M059J (cell line): Measurements from ENCODE around the gene CCDC187. TPM values are rescaled to one million over a fixed set of nuclear protein-coding genes. Genes with fewer than 3 reads are reported as not detected.
A peak's percentile ranks its signal among the peaks of the same experiment; 100 is the strongest.

ENCODE experiments used
- DNase-seq: peaks from one replicate; pipeline ENCODE4 v3.0.0-alpha.2; 2012; ENCODE audit warnings: low read depth
- total RNA-seq: library from RNA; depleted of rRNA; stranded (reverse); fragments of >200 nt; shearing (Covaris generic); gene quantifications from 2 replicates; pipeline ENCODE4 v1.2.3, GENCODE V29; 2014

Gene CCDC187
- total RNA-seq, 1 experiment from 2014 or later, result not detected

DNA sequence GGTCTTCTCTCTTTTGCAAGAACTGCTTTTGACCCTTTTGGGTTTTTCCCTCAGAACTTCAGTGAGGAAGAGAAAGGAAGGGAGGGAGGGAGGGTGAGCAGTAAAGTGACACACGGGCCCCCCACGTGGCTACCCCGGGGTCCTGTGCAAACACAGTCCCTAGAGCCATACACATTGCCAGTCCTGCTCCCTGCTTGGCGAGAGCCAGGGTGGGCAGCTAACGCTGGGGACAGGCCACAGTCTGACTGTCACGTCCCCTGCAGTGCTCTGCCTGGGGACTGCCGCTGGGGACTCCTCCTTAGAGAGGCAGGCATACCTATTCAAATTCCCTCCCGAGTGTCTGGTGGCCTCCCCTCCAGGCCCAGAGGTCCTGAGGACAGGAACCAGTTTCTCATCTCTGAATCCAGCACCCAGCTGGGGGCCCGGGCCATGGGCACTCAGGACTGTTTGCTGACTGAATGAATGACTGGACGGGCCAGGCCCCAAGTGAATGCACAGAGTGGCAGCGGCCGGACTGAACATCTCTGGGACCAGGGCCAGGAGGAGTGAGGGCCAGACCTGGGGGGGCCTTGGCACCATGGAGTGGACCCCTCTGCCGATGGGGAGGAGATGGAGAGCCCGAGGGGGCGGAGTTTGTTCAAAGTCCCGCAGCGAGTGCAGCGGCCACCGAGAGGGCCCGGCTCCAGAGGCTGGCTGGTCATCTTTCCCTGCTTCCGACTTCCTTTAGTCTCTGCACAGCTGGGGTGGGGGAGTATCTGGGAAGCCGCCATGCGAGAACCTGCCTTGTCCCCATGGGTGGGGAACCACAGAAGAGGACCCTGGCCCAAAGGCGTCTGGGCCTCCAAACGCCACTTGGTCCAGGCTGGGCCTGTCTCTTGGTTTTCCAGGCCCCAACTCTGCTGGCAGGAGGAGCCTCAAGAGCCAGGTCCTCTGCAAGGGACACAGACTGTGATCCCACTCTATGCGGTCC is 5.8 kb downstream of the CCDC187 start:
- no peak for DNase-seq

GRCh38 chr9:136297016-136297691 is 6.7 kb downstream of the CCDC187 start:
- peak; percentile 22 for DNase-seq

DNA sequence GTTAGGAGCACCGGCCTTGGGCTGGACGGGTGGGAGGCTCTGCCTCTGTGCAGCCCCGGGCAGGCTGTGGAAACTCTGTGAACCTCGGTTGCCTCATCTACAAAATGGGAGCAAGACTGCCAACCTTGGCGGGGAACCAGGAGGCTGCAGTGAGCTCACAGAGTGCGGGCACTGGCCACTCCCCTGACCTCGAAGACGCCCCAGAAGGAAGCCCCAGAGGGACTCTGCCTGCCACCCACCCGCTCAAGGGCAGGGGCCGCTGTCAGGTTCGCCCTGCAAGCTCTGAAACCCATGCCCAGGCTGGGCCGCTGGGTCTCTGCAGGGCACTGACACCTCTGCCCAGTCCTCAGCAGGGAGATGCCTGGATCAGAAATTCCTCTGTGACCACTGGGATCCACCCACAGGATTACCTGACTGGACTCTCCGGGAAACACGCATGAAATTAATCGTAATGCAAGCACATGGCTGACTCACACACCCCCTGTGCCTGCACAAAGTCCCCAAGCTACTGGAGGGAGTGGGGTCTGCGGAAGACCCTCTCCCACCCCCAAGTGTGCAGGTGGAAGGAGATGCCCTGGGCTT is 7.4 kb downstream of the CCDC187 start:
- DNase-seq, result no peak

- no peak for DNase-seq
These were observed 8.1 kb downstream of the CCDC187 start for GRCh38 chr9:136295542-136296433.

- DNase-seq, result no peak
These were observed 8.8 kb downstream of the CCDC187 start for GRCh38 chr9:136295055-136295454.

DNA sequence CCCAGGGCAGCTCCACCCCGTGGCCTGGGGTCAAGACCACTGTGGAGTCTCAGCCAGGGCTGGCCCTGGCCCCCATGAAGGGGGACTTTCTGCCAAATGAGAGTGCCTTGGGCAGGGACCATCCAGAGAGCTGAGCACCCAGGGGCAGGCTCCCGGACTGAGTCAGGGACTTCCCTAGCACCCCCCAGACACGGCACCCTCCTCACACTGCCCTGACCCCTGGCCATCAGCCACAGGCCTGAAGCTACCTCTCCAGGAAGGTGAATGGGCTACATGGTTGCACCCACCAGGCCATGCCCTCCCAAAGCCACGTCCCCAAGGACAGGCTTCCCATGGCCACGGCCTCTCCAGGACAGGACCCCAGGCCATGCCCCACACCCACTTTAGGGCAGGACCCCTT is 9.5 kb downstream of the CCDC187 start:
- no peak for DNase-seq

- no peak for DNase-seq
These were observed 10.3 kb downstream of the CCDC187 start for GRCh38 chr9:136293476-136294077.

- DNase-seq, result no peak
These were observed 11.1 kb downstream of the CCDC187 start for GRCh38 chr9:136292591-136293448.

DNA sequence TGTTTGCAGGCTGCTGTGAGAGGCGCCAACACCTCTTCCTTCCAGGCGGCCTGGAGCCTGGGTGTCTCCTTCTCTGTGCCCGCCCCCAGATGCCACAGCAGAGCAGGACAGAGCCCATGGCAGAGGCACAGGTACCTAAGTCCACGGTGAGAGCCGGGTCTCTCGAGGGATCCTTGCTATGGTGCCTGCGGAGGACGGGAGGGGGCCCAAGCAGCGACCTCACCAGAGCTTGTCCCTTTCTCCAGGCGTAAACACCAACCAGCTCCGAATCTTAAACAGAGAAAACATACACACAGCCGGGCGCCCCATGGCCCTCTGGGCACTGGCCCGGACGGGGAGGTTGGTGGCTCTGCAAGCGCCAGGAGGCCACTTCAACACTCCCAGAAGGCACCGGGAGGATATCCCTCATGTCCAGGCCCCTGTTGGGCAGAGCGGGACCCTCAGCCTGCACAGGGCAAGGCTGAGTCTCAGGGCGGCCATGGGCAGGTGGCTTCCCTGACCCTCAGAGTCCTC is 11.8 kb downstream of the CCDC187 start:
- DNase-seq, result no peak

- no peak for DNase-seq
These were observed 12.4 kb downstream of the CCDC187 start for GRCh38 chr9:136291306-136292025.

- no peak for DNase-seq
These were observed 13.3 kb downstream of the CCDC187 start for GRCh38 chr9:136290508-136291000.

DNA sequence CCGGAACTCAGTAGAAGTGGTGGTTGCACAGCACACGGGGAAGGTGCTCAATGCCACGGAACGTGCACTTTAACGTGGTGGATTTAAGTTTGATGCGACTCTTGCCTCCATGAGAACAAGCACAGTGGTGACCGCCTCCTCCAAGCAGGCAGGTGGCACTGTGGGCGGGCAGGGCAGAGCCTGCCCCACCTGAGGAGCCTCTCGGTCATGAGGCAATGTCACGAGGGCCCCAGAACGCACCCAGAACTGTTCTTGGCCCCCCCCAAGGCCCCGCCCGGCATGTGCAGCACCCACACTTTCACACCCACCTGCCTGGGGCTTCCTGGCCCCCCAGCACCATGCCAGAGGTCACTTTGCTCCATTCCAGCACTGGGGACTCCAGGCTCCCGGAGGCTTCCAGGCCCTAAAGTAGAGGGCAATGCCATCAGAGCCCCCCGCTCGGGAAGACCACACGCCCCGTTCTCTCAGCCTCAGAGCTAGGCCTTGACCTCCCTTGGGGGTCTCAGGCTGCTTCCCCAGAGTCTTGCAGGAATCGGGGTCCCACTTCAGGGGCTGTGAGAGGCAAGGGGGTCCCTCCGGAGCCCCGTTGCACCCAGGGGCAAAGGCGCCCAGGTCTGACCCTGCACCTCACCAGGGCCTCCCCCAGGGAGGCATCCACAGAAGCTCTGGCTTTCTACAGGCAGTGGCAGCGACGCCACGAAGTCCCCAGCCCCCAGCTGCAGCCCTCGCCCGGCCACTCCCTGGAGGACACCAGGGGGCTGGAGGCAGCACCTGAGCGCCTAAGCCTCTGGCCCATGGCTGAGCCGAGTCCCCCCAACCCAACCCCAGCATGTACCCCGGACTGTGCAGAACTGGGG is 14.0 kb downstream of the CCDC187 start:
- DNase-seq, result no peak

DNA sequence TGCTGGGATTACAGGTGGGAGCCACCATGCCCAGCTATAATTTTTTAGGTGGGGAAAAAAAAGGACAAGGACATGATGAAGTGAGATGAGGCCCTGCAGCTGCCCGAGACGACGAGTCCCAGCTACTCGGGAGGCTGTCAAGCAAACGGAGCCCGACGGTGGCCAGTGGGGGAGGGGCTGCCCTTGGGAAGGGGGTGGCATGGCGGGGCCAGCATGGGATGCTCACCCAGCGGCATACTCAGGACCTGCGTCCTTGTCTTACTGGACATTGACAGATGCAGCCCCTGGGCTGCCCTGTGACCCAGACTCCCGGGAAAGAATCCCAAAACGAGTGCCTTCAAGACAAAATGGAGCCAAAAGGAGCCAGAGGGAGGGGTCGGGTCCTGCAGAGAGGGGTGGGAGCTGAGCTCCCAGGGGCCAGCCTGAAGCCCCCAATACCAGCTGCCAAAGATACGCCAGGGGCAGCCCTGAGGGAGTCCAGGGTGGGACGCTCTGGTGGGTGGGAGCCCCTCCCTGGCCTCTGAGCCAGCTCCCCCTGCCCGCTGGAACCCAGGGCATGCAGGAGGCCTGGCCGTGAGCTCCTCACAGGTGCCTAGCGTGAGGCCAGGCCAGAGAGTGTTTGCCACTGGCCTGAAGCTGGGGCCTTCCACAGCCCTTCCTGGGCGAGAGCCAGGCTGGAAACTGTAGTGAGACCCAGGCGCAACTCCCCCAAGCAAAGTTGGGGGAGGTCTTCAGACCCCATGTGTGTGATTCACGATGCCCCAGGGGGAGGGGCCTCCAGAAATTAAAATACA is 15.7 kb downstream of the CCDC187 start:
- DNase-seq, result no peak

GRCh38 chr9:136286987-136287379 is 16.9 kb downstream of the CCDC187 start:
- DNase-seq, result no peak

- no peak for DNase-seq
These were observed 17.4 kb downstream of the CCDC187 start for GRCh38 chr9:136286359-136286986.

- no peak for DNase-seq
These were observed 18.2 kb downstream of the CCDC187 start for GRCh38 chr9:136285501-136286358.
